ENCODE measurements around the gene ZNF516.

GRCh38 chr18:76420898-76421684 lies 74.0 kb downstream of the ZNF516 start:
- TF ChIP-seq CTCF (IDR thresholded peaks at IDR 0.05; ENCODE audit: low read depth, low read length, poor library complexity, severe bottlenecking) (no peak), EZH2phosphoT487 (IDR thresholded peaks at IDR 0.05; ENCODE audit: borderline replicate concordance, low read length) (no peak)

Measured in DOHH2 (cell line).